ENCODE data around the gene CPSF4. TPM values are rescaled to one million over a fixed set of nuclear protein-coding genes. Genes with fewer than 3 reads are reported as not detected.

Gene CPSF4
- total RNA-seq, result 16.3 and 17.4 TPM in 2 replicates

DNA sequence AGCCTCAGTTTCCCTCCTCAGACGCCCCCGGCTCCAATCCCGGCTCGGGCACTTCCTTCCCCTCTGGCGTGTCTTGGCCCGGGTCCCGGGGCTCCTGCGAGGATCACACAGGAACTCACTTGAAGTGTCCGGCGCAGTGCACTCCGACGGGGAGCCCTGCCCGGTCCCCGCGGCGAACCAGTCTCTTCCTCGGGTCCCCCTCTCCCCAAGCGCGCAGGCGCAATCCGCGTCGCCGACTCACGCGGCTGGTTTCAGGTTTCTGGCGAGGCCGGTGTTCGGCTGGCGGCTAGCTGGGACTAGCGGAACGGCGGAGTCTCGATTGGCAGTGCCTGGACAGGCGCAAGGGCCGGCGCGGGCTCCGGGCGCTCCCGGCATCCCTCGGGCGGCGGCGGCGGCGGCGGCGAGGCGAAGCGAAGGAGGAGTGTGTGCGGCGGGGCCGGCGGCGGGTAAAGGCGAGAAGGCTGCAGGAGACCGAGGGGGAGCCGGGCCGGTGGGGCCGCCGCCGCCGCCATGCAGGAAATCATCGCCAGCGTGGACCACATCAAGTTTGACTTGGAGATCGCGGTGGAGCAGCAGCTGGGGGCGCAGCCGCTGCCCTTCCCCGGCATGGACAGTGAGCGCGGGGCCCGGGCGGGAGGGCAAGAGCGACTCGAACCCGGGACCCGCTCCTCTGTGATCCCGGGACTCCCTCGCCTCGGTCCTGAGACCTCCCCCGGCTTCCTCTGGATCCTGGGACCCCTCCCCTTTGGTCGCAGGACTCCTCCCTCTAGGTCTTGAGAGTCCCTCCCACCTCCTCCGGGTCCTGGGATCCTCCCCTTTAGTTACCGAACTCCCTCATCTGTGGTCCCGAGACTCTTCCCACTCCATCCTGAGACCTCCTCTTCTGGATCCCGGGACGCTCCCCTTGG is at the start of gene CPSF4, which contains the start of gene PTCD1:
TSS of gene CPSF4 (plus strand) at position 371 of the 908 bp plus-strand sequence. CDS start at position 511, 140 bp downstream.
TSS of gene PTCD1 (minus strand) at position 226 of the 908 bp plus-strand sequence. CDS start 3,556 bp downstream, outside the sequence.
- peak; percentile 95 to 96 for DNase-seq (ENCODE audit: low read depth in 2 of 2)

DNA sequence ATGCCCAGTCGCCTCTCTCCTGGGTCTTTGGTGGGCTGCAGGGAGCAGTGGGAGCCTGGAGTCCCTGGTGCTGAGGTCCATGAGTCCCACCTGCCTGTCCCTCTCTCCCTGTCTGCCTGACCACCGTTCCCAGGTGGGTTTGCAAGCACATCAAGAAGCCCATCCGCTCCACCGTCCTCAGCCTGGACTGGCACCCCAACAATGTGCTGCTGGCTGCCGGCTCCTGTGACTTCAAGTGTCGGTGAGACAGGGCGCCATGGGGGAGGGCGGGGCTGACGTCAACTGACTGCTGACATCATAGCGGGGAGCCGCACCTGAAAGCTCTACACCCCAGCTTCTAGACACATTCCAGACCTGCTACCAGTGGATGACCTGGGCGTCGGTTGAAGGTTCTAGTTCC is 49.0 kb upstream of the CPSF4 start:
- no peak for DNase-seq (ENCODE audit: low read depth in 2 of 2)

DNA sequence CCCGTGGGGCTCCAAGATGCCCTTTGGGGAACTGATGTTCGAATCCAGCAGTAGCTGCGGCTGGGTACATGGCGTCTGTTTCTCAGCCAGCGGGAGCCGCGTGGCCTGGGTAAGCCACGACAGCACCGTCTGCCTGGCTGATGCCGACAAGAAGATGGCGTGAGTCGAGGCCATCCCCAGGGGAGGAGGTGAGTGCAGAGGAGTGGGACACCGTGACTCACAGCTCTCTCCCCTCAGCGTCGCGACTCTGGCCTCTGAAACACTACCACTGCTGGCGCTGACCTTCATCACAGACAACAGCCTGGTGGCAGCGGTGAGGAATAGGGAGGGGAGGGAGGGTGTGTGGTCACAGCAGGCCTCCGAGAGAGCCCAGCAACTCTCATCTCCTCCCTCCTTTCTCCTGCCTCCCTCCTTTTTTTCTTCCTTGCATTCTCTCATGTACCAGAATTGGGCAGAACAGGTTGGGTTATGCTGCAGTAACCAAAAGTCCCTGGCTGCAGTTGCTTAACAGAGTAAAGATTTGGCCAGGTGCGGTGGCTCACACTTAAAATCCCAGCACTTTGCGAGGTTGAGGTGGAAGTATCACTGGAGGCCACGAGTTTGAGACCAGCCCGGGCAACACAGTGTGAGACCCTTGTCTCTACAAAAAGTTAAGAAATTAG is 47.7 kb upstream of the CPSF4 start:
- DNase-seq (ENCODE audit: low read depth in 2 of 2), result no peak

DNA sequence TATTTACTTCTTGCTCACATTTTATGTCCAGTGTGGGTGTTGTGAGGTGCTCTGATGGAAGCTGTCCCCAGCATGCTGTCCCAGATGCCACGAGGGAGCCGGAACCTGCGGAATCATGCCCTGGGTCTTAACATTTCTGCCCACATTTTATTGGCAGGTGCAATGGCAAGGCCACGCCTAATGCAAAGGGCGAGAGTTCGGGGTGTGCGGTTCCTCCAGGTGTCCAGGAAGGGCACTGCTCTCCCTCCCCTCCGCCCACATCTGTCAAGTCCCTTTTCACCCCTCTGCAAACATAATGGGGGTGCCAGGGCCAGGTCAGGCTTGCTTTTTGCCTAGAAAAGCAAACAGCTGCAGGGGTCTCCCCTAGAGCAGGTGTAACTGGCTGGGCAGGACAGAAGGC is 46.7 kb upstream of the CPSF4 start:
- no peak for DNase-seq (ENCODE audit: low read depth in 2 of 2)

DNA sequence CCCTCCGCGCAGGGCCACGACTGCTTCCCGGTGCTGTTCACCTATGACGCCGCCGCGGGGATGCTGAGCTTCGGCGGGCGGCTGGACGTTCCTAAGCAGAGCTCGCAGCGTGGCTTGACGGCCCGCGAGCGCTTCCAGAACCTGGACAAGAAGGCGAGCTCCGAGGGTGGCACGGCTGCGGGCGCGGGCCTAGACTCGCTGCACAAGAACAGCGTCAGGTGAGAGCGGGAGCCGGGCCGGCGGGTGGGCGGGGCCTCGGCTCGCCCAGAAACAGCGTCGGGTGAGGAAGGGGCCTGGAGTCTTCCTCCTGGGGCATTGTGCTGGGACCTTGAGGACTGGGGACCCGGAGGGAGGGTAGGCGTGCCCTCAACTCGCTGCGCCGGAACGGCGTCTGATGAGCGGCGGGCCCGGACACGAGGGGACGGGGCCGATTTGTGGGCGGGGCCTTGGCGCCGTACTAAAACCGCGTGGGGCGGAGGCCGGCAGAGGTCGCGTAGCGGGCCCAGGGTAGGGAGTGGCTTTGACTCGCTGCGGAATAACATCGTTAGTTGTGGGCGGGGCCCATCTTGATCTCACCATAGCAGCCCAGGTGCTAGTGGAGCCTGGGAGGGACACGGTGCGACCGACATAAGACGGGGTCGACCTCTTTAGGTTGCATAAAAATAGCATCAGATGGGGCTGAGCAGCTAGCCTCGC is 45.9 kb upstream of the CPSF4 start:
- DNase-seq (ENCODE audit: low read depth in 2 of 2), result peak; percentile 62 to 77

DNA sequence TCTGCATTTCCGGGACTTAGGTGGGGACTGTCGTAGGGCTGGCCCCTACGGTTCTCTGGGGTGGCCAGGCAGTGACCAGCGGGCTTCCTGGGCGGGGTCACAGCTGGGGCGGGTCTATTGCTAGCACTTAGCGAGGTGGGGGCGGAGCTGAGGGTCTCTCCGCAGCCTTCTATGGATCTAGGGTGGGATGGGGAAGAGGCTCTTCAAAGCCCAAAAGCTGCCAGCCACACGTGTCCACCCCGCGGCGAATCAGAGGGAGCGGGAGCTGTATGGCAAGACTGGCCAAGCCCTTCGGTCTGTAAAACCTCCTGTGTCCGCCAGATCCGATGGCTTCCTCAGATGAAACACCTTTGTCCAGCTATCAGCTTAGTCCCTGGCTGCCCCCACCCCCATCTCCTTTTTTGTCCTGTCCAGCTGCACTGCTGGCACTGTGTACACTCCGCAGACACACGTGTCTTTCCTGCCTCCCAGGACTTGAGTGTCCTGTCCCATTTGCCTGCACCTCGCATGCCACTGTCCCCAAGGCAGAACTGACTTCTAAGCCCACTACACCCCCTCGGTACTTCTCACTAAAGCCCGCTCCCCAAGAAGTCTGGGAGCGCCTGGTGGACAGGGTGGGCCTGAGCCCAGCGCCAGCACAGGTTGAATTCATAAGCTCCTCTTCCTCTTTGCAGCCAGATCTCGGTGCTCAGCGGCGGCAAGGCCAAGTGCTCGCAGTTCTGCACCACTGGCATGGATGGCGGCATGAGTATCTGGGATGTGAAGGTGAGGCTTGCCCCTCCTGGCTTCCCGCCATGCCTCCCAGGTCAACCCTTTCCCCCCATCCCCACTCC is 45.2 kb upstream of the CPSF4 start:
- no peak for DNase-seq (ENCODE audit: low read depth in 2 of 2)

DNA sequence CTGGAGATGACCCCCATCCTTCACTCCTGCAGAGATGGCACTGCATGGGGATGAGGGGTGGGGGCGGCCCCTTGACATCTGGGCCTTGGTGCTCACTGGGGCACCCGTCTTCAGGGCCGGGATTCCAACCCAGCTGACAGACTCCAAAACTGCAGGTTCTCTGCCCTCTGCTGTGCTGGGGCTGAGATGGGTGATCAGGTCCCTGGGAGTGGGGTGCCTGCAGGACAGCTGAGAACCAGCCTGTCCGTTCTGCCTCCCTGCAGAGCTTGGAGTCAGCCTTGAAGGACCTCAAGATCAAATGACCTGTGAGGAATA is 44.6 kb upstream of the CPSF4 start:
- no peak for DNase-seq (ENCODE audit: low read depth in 2 of 2)

DNA sequence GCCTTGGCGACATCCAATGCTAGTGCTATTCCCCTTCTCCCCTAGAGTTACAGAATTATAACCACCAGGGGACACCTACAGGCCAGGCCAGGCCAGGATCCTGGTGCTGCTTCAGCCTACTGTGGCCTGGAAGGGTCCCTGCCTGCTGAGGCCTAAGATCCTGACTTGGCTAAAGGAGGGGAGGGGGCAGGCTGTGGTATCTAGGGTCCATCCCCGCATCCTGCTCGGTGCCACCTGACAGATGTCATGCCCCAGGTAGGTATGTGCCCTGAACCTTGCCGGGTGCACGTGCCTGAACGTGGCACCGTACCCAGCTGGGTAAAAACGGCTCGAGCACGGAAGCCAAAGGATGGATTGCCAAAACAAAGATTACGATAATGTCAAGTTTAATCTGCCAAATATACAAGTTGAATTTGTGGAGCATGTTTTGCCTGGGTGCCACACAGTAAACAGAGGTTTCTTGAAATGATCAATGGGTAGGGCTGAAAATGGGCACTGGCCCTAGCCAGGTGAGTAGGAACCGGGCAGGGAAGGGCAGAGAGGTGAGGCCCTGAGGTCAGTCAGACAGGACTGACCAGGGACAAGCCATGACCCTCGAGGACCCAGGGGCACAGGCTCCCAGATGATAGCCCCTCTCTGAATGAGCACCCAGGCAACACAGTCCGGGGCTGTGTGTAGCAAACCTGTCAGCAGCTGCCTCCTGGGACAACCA is 43.0 kb upstream of the CPSF4 start:
- DNase-seq (ENCODE audit: low read depth in 2 of 2), result no peak

DNA sequence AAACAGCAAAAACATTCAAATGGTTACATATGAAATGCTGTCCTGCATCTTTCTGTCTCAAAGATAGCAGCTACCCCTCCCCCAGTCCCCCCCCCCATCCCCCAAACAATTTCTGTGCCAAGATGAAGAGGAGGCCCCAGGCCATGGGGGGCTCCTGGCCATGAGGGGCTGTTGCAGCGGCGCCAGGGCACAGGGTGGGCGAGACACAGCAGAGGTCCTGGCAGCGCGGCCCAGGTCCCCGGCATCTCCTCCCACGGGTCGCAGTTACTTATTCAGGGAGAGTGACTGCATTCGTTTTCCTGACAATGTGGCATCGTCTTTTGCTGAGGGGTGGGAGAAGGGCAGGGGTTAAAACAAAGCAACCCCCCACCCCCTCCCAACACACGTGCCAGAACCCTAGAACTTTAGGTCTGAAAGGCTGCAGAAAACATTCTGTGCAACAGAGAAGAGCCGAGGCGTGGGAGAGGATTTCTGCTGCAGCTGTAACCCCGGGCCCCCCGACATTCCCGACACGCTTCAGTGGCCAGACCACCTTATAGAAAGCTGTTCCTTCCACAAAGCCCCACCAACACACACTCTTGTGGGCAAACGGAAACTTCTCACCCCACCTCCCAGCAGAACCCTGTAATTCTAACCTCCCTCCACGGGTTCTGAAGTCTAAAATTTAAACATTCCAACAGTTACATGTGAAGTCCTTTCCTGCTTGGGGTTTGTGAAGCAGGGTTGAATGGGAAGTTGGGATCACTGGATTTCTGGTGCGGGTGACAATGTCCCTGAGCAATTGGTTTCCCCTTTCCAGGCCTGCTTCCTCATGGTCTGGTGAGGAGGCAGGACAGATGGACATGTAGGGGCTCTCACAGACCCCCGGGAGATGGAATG is 42.1 kb upstream of the CPSF4 start:
- no peak for DNase-seq (ENCODE audit: low read depth in 2 of 2)

DNA sequence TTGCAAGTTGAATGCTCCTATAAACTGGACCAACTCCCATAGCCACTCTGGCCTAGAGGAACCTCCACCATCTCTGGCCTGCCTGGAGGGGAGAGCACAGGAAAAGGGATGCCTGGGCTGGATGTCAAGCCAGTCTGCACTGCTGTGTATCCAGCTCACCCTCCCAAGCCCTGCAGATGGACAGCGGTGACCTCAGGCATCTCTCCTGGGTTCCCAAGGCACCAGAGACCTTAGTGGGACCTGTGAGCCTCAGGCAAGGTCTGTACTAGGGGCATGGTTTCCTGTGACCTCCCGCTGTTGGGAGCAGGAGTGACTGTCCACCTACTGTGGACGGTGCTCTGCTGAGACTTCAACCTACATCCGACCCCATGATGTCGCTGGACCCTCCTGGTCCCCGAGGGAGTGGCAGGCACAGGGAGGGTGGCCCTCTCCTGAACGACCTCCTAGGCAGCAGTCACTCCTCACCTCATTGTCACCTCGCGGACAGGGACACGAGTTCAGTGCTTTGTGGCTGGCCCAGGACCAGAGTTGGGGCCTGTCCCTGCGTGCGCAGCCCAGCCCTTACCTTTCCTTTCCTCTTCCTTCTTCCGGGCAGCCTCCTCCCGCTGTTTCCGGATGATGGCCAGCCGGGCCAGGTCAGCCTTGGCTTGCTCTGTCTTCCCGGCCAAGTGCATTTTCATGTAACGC is 41.3 kb upstream of the CPSF4 start:
- no peak for DNase-seq (ENCODE audit: low read depth in 2 of 2)

DNA sequence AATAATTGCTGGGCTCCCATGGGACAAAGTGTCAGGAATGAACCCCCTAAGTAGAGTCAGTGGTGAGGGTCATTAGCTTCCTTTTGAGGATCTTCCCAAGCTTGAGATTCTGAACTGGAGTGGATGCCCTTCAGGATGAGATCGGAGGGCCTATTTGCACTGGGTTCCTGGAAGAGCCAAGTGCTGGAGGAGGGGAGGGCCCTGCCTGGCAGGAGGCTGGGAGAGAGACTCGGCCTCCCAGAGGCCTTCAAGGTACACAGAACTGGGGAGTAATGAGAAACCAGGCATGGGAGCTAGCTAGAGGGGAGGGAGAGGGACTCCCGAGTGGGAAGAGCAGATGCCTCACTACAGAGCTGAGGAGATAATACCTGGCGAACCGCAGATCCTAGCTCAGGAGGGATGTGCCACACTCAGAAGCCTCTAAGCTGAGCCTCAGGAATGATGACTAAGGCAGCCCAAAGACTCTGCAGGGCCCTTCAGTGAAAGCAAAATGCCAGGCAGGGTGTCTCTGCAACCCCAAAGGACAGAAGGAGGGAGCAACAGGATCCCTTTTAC is 39.8 kb upstream of the CPSF4 start:
- no peak for DNase-seq (ENCODE audit: low read depth in 2 of 2)

DNA sequence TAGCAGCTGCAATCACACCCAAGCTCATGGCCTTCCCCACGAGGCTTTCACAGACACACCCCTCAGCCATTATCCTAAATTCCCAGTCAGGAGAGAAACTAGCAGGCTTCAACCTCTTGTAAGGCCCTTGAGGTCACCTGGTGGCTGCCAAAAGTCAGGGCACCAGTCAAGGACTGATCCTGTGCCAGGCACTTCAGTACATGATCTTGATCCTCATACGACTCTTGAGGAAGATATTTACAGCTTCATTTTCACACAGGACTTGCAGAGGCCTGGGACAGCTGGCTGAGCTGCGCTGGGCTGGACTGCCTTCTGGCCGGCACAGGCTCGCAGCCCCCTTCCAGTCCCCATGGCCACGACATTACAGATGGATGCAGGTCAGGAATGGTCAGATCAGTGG is 39.1 kb upstream of the CPSF4 start:
- no peak for DNase-seq (ENCODE audit: low read depth in 2 of 2)

DNA sequence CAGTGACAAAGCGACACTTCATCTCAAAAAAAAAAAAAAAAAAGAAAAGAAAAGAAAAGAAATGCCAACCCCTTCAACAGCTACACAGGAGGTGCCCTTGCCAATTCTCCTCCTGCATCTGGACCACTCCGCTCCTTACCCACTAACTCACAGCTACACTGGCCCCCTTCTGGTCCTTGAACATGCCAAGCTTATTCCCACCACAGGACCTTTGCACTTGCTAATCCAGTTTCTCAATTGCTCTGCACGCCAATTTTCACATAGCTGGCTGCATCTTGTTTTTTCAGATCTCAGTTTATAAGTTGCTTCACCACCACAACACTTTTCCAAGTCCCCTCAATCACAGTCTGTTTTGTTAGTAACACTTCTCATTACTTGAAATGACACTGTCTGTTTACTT is 35.9 kb upstream of the CPSF4 start:
- DNase-seq (ENCODE audit: low read depth in 2 of 2), result no peak

DNA sequence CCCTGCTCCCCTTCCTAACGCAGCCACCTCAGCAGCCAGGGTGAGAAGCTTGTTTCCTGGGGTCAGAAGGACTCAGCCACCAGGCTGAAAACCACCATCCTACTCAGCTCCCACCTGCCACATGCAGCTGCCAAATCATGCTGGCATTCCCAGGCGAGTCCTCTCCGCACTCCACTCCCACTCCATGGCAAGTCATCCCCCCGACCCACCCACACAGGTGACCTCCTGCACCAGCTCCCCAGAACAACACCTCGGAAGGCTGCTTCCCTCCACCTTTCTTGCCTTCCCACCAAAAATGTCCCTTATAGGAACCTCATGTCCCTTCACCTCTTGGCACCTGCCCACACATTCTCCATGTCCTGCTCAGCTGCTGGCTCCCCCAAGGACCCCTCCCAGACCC is 35.0 kb upstream of the CPSF4 start:
- no peak for DNase-seq (ENCODE audit: low read depth in 2 of 2)

DNA sequence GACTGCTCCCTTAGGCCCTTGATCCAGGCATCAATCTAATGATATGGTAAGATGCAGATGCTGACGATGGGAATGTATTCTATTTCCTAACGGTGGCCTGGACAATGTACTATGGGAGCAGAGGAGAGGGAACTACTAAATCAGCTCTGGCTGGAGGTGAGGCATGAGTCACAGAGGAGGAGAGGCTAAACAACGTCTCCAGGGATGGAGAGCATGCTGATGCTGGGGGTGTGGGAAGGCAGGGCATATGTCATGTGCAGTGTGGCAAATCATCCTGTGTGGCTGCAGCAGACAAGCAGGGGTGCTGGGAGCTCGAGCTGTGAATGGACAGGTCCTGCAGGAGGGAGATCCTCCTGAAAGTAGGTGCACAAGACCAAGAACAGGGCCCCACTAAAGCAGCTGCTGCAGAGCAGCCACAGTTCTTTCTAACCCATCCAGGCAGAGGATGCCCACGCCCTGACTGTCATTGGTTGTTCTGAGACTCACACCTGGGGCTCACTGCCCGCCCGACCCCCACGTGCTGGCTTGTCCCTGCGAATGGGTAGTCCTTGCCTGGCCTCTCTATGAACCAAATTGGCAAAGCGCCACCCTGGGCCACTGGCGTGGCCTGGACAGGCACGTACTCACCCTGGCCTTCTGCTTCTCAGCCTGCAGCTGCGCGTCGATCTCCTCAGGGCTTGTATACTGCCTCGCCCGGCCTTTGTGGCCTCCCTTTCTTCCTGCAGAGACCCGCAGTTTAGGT is 34.3 kb upstream of the CPSF4 start:
- DNase-seq (ENCODE audit: low read depth in 2 of 2), result no peak

DNA sequence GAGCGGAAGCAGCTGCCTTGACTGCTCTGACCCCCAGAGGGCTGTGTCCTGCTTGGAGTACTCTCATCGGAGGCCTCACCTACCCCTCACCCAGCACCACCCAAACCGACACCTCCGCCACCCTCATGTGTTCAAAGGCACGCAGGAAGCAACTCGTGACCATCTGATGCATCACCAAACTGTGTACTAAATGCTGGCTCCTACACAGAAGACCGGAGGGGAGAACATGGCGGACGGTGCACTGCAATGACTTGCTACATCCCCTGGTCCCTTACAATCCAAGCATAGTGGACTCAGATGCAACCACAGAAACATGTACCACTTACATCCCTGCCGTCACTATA is 33.8 kb upstream of the CPSF4 start:
- no peak for DNase-seq (ENCODE audit: low read depth in 2 of 2)

DNA sequence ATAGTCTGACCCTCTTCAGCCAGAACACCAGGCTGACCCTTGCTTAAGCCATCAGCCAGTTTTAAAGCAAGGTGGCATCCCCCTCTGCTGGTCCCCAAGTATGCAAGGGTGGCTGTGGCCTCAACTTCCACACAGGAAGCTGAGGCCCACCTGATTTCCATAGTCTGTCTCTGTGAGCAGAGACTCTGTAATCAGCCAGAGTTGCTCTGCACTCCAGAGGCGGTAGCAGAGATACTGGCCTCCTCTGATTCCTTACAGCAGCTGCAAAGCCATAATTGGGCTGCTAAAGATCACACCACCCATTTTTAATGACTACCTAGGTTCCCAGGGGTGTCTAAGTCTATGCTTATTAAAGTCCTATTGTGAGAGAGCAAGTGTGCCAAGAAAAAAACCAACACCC is 32.2 kb upstream of the CPSF4 start:
- peak in 1 of 2 donors; percentile 13 for DNase-seq (ENCODE audit: low read depth in 2 of 2)

DNA sequence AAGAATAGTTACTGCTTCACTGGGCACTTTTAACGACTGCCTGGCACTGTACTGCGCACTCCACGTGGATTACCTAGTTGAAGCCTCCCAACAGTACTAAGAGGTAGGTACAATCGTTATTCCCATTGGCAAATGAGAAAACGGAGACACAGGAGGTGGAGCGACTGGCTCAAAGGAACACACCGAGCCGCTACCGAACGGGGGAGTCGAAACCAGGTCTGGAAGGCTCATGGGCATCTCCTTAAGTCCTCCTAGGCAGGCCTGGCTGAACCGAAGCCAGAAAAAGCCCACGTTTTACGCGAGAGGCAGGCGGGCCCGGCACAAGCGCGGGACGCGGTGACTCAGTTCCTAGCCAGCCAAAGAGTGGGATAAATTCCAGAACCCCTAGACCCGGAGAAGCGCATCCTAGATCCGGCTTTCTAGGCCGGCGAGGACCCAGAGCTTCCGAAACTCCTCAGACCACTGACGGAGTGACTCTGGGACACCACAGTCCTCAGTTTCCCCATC is 30.8 kb upstream of the CPSF4 start:
- DNase-seq (ENCODE audit: low read depth in 2 of 2), result peak; percentile 67 to 82
